ENCODE measurements around the gene VIPAS39.

The VIPAS39 gene

DNA sequence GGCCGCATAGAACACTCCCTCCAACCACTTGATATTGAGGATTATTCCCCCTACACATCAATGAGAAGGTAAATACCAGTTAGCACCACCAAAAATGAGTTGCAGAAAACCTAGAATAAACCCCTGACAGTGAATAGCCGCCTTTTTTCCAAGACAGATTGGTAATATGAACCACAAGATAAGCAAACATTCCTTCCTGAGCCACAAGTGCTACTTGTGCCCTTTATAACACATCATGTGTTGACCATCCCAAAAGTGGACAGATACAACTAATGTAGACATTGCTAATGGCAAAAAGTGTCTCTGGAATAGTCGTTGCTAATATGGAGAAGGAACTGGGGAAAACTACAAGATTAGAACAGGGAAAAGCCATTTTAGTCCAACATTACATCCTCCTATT, 51.3 kb downstream of the VIPAS39 start:
- Histone ChIP-seq H3K27me3 (ENCODE audit: control insufficient read depth, insufficient read depth, low read length) (no peaks in the 10 kb centered on the region), H3K9me3 (ENCODE audit: control insufficient read depth, low read length) (no peaks in the 10 kb centered on the region), H3K9ac (no peak overlapping the region), H3K4me3 (ENCODE audit: low read depth, low read length) (no peak overlapping the region), H3K4me1 (no peaks in the 10 kb centered on the region), H3K4me2 (ENCODE audit: low read length) (no peak overlapping the region), H2AFZ (no peak overlapping the region), H3K36me3 (ENCODE audit: control insufficient read depth, insufficient read depth, low read length) (no peaks in the 10 kb centered on the region), H3K27ac (no peak overlapping the region), H3K79me2 (no peaks in the 10 kb centered on the region)
- TF ChIP-seq, protein P1, sequence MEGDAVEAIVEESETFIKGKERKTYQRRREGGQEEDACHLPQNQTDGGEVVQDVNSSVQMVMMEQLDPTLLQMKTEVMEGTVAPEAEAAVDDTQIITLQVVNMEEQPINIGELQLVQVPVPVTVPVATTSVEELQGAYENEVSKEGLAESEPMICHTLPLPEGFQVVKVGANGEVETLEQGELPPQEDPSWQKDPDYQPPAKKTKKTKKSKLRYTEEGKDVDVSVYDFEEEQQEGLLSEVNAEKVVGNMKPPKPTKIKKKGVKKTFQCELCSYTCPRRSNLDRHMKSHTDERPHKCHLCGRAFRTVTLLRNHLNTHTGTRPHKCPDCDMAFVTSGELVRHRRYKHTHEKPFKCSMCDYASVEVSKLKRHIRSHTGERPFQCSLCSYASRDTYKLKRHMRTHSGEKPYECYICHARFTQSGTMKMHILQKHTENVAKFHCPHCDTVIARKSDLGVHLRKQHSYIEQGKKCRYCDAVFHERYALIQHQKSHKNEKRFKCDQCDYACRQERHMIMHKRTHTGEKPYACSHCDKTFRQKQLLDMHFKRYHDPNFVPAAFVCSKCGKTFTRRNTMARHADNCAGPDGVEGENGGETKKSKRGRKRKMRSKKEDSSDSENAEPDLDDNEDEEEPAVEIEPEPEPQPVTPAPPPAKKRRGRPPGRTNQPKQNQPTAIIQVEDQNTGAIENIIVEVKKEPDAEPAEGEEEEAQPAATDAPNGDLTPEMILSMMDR (IDR thresholded peaks at IDR 0.05): no peak

DNA sequence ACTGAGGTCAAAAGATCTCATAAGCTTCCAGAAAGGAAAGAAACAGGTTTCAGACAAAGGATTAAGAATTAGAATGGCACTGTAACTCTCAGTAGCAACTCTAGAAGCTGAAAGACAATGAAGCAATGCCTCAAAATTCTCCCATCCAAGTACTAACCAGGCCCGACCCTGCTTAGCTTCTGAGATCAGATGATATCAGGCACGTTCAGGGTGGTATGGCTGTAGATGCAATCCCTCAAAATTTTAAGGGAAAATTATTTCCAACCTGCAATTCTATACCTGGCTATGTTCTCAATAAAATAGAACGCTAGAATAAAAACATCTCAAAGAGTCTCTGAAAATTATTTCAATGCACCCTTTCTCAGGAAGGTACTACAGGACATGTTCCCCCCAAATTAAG, 53.6 kb downstream of the VIPAS39 start:
- H3K4me2 ChIP-seq (ENCODE audit: low read length): no peak overlapping the region
- H3K9me3 ChIP-seq (ENCODE audit: control insufficient read depth, low read length): no peaks in the 10 kb centered on the region
- H3K9ac ChIP-seq: no peak overlapping the region
- H3K4me3 ChIP-seq (ENCODE audit: low read depth, low read length): no peak overlapping the region
- H3K79me2 ChIP-seq: no peaks in the 10 kb centered on the region
- H2AFZ ChIP-seq: no peak overlapping the region
- no peaks in the 10 kb centered on the region for H3K27me3 ChIP-seq (ENCODE audit: control insufficient read depth, insufficient read depth, low read length)
- no peaks in the 10 kb centered on the region for H3K36me3 ChIP-seq (ENCODE audit: control insufficient read depth, insufficient read depth, low read length)
- TF ChIP-seq, protein P1 (IDR thresholded peaks at IDR 0.05): no peak
- peaks cover 3% of the 10 kb centered on the region for H3K4me1 ChIP-seq
- H3K27ac ChIP-seq: no peak overlapping the region

DNA sequence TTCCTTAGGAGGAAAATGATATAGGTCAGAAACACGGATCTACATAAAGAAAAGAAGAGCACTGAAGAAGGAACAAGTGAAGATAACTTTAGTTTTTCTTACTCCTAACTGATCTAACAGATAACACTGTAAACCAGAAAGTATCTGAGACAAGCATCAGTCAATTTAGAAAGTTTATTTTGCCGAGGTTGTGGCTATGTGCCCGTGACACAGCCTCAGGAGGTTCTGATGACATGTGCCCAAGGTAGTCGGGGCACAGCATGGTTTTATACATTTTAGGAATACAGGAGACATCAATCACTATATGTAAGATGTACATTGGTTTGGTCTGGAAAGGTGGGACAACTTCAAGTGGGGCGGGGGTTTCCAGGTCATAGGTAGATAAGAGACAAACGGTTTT, 57.2 kb downstream of the VIPAS39 start:
- no peaks in the 10 kb centered on the region for H3K79me2 ChIP-seq
- no peak overlapping the region for H3K4me3 ChIP-seq (ENCODE audit: low read depth, low read length)
- TF ChIP-seq, protein P1 (IDR thresholded peaks at IDR 0.05): no peak
- H3K27me3 ChIP-seq (ENCODE audit: control insufficient read depth, insufficient read depth, low read length): no peaks in the 10 kb centered on the region
- H3K27ac ChIP-seq: no peak overlapping the region
- H3K9me3 ChIP-seq (ENCODE audit: control insufficient read depth, low read length): no peaks in the 10 kb centered on the region
- H3K4me1 ChIP-seq: peaks cover 3% of the 10 kb centered on the region
- H3K4me2 ChIP-seq (ENCODE audit: low read length): no peak overlapping the region
- no peak overlapping the region for H3K9ac ChIP-seq
- H2AFZ ChIP-seq: peak overlapping the region; percentile 13
- no peaks in the 10 kb centered on the region for H3K36me3 ChIP-seq (ENCODE audit: control insufficient read depth, insufficient read depth, low read length)

DNA sequence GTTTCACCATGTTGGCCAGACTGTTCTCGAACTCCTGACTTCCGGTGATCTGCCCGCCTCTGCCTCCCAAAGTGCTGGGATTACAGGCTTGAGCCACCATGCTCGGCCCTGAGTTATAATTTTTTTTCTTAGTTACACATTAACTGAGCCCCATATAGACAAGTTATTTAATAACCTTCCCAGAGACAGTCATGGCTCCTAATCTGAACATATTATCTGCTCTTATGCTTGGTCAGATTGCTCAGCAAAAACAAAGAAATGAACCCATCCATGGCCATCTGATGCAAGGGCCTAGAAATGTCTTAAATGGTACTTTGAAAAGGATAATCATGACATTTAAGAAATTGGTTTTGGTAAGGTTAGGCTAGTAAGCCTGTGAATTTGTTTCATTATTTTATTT, 67.2 kb downstream of the VIPAS39 start:
- Histone ChIP-seq H3K27ac (no peak overlapping the region), H2AFZ (no peak overlapping the region), H3K9ac (no peak overlapping the region), H3K9me3 (ENCODE audit: control insufficient read depth, low read length) (no peaks in the 10 kb centered on the region), H3K79me2 (no peaks in the 10 kb centered on the region), H3K4me1 (no peaks in the 10 kb centered on the region), H3K4me2 (ENCODE audit: low read length) (no peak overlapping the region), H3K4me3 (ENCODE audit: low read depth, low read length) (no peak overlapping the region), H3K36me3 (ENCODE audit: control insufficient read depth, insufficient read depth, low read length) (no peaks in the 10 kb centered on the region), H3K27me3 (ENCODE audit: control insufficient read depth, insufficient read depth, low read length) (no peaks in the 10 kb centered on the region)
- TF ChIP-seq, protein P1 (IDR thresholded peaks at IDR 0.05): no peak

DNA sequence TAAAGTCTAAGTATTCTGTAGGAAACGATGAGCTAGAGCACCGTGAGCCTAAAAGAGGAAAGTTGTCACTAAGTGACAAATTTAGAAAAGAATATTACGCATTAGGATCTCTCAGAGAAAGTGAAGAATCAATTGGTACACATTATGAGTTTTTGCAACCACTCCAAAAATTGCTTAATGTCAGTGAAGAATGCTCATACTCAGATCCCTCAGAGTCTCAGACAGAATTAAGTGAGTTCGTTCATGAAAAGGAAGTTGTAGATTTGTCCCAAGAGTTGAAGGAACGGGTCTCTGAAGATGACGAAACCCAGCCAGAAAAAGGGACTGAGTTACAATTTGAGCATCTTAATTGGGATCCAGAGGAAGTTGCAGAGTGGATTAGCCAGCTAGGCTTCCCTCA, 78.7 kb downstream of the VIPAS39 start:
- Histone ChIP-seq H3K9me3 (ENCODE audit: control insufficient read depth, low read length) (no peaks in the 10 kb centered on the region), H3K27me3 (ENCODE audit: control insufficient read depth, insufficient read depth, low read length) (no peaks in the 10 kb centered on the region), H3K36me3 (ENCODE audit: control insufficient read depth, insufficient read depth, low read length) (no peaks in the 10 kb centered on the region), H3K4me3 (ENCODE audit: low read depth, low read length) (no peak overlapping the region), H2AFZ (no peak overlapping the region), H3K27ac (no peak overlapping the region), H3K4me2 (ENCODE audit: low read length) (no peak overlapping the region), H3K79me2 (peaks cover 22% of the 10 kb centered on the region), H3K4me1 (peaks cover 4% of the 10 kb centered on the region), H3K9ac (no peak overlapping the region)
- TF ChIP-seq, protein P1 (IDR thresholded peaks at IDR 0.05): no peak

Data from parathyroid adenoma (tissue), 2 donors.